Measurements from ENCODE around the gene TSPAN17. TPM values are rescaled to one million over a fixed set of nuclear protein-coding genes. Genes with fewer than 3 reads are reported as not detected.

Gene TSPAN17
- total RNA-seq, 1 experiment from 2014 or later: 50.1 TPM

DNA sequence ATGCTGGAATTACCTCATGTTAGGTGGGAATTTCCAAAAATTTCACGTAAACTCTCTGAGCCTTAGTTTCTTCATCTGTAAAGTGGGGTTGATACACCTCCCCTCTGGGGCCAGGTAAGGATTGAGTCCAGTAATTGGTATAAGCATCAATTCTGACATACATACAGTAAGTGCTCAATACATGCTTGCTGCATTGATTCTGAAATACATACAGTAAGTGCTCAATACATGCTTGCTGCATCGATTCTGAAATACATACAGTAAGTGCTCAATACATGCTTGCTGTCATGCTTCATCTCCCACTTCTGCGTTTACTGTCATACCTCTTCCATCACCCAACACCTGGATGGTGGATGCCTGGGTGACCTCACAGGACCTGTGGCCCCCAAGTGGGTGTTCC, 57.1 kb downstream of the TSPAN17 start:
- ChIA-PET RAD21 (ENCODE audit: low non-redundant PET in 1 of 2, low total read pairs in 2 of 2, uncharacterized antibody in 2 of 2, unreplicated experiment in 2 of 2) (no interaction called here), CTCF (no interaction called here), POLR2A (no interaction called here)
- no peaks in the 10 kb centered on the region for H4K20me1 ChIP-seq (ENCODE audit: insufficient read depth)
- H3K9me2 ChIP-seq (ENCODE audit: insufficient read depth): no peaks in the 10 kb centered on the region
- no peaks in the 10 kb centered on the region for H3K36me3 ChIP-seq (ENCODE audit: control insufficient read depth in 1 of 2, insufficient read depth in 2 of 2, low read length in 2 of 2)
- no TSS peak for BruUV-seq (replicated peaks)
- no peaks in the 10 kb centered on the region for H3K9me3 ChIP-seq (ENCODE audit: control insufficient read depth in 1 of 2, insufficient read depth in 1 of 2, low read depth in 1 of 2, low read length in 2 of 2)
- no peak for ATAC-seq
- no peak for DNase-seq (ENCODE audit: low read depth, low spot score)
- no peak overlapping the region for H3K4me2 ChIP-seq (ENCODE audit: low read length)
- no peak overlapping the region for H3K4me3 ChIP-seq (replicated peaks in 1 of 2; ENCODE audit: low read depth in 1 of 2, low read length in 2 of 2)
- no peak for TF ChIP-seq JUND (IDR thresholded peaks at IDR 0.05)
- no peak for TF ChIP-seq ELF1 (IDR thresholded peaks at IDR 0.05; ENCODE audit: borderline replicate concordance, low read depth)
- TF ChIP-seq, protein P1, sequence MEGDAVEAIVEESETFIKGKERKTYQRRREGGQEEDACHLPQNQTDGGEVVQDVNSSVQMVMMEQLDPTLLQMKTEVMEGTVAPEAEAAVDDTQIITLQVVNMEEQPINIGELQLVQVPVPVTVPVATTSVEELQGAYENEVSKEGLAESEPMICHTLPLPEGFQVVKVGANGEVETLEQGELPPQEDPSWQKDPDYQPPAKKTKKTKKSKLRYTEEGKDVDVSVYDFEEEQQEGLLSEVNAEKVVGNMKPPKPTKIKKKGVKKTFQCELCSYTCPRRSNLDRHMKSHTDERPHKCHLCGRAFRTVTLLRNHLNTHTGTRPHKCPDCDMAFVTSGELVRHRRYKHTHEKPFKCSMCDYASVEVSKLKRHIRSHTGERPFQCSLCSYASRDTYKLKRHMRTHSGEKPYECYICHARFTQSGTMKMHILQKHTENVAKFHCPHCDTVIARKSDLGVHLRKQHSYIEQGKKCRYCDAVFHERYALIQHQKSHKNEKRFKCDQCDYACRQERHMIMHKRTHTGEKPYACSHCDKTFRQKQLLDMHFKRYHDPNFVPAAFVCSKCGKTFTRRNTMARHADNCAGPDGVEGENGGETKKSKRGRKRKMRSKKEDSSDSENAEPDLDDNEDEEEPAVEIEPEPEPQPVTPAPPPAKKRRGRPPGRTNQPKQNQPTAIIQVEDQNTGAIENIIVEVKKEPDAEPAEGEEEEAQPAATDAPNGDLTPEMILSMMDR (IDR thresholded peaks at IDR 0.05 in 2 of 3, conservative IDR thresholded peaks at IDR 0.05 in 1 of 3; ENCODE audit: borderline replicate concordance in 1 of 3, insufficient read depth in 1 of 3, low read depth in 2 of 3, low read length in 2 of 3): no peak
- no peak for TF ChIP-seq ZNF274 (IDR thresholded peaks at IDR 0.05; ENCODE audit: low read depth, low read length)
- TF ChIP-seq CEBPB (IDR thresholded peaks at IDR 0.05; ENCODE audit: low read depth): no peak
- TF ChIP-seq, protein P2, sequence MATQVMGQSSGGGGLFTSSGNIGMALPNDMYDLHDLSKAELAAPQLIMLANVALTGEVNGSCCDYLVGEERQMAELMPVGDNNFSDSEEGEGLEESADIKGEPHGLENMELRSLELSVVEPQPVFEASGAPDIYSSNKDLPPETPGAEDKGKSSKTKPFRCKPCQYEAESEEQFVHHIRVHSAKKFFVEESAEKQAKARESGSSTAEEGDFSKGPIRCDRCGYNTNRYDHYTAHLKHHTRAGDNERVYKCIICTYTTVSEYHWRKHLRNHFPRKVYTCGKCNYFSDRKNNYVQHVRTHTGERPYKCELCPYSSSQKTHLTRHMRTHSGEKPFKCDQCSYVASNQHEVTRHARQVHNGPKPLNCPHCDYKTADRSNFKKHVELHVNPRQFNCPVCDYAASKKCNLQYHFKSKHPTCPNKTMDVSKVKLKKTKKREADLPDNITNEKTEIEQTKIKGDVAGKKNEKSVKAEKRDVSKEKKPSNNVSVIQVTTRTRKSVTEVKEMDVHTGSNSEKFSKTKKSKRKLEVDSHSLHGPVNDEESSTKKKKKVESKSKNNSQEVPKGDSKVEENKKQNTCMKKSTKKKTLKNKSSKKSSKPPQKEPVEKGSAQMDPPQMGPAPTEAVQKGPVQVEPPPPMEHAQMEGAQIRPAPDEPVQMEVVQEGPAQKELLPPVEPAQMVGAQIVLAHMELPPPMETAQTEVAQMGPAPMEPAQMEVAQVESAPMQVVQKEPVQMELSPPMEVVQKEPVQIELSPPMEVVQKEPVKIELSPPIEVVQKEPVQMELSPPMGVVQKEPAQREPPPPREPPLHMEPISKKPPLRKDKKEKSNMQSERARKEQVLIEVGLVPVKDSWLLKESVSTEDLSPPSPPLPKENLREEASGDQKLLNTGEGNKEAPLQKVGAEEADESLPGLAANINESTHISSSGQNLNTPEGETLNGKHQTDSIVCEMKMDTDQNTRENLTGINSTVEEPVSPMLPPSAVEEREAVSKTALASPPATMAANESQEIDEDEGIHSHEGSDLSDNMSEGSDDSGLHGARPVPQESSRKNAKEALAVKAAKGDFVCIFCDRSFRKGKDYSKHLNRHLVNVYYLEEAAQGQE (IDR thresholded peaks at IDR 0.05; ENCODE audit: low read depth): no peak
- TF ChIP-seq, protein P3, sequence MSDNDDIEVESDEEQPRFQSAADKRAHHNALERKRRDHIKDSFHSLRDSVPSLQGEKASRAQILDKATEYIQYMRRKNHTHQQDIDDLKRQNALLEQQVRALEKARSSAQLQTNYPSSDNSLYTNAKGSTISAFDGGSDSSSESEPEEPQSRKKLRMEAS (IDR thresholded peaks at IDR 0.05): no peak
- no peak for TF ChIP-seq EZH2phosphoT487 (IDR thresholded peaks at IDR 0.05; ENCODE audit: borderline replicate concordance)
- TF ChIP-seq, protein P4, sequence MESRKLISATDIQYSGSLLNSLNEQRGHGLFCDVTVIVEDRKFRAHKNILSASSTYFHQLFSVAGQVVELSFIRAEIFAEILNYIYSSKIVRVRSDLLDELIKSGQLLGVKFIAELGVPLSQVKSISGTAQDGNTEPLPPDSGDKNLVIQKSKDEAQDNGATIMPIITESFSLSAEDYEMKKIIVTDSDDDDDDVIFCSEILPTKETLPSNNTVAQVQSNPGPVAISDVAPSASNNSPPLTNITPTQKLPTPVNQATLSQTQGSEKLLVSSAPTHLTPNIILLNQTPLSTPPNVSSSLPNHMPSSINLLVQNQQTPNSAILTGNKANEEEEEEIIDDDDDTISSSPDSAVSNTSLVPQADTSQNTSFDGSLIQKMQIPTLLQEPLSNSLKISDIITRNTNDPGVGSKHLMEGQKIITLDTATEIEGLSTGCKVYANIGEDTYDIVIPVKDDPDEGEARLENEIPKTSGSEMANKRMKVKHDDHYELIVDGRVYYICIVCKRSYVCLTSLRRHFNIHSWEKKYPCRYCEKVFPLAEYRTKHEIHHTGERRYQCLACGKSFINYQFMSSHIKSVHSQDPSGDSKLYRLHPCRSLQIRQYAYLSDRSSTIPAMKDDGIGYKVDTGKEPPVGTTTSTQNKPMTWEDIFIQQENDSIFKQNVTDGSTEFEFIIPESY (IDR thresholded peaks at IDR 0.05; ENCODE audit: extremely low read depth, insufficient replicate concordance, low read length): no peak
- no peak for TF ChIP-seq YY1 (IDR thresholded peaks at IDR 0.05; ENCODE audit: extremely low read depth, insufficient replicate concordance, low read depth, low read length)
- TF ChIP-seq SIN3A (IDR thresholded peaks at IDR 0.05; ENCODE audit: low read depth): no peak
- no peak for TF ChIP-seq FOSL1 (IDR thresholded peaks at IDR 0.05; ENCODE audit: low read depth)
- no peak for TF ChIP-seq POLR2A (IDR thresholded peaks at IDR 0.05; ENCODE audit: borderline replicate concordance, extremely low read depth, insufficient read depth, insufficient read length)
- no peak for TF ChIP-seq ZFX (IDR thresholded peaks at IDR 0.05)
- TF ChIP-seq, protein P5, sequence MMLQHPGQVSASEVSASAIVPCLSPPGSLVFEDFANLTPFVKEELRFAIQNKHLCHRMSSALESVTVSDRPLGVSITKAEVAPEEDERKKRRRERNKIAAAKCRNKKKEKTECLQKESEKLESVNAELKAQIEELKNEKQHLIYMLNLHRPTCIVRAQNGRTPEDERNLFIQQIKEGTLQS (IDR thresholded peaks at IDR 0.05): no peak
- no peak overlapping the region for H3K27ac ChIP-seq (ENCODE audit: low read depth, low read length)
- no peaks in the 10 kb centered on the region for H3K27me3 ChIP-seq (ENCODE audit: insufficient read depth, low read length)
- no peak overlapping the region for H2AFZ ChIP-seq (ENCODE audit: low read depth, low read length, poor library complexity, severe bottlenecking)
- intact Hi-C loops (cut with micrococcal nuclease): loop anchor here (5.0 kb wide), 1 partner anchor 408 kb away; no protein-coding TSS in a partner anchor
- no peak overlapping the region for H3K9ac ChIP-seq (ENCODE audit: low read length)
- no peaks in the 10 kb centered on the region for H3K79me2 ChIP-seq (ENCODE audit: insufficient read depth, low read length)
- no peaks in the 10 kb centered on the region for H3K4me1 ChIP-seq (ENCODE audit: control insufficient read depth in 1 of 2, insufficient read depth in 2 of 2, low read length in 2 of 2)

Data from HCT116 (cell line).